Endothelial cell of umbilical vein (primary cell): ENCODE results near the gene DYNLL2. TPM values are rescaled to one million over a fixed set of nuclear protein-coding genes. Genes with fewer than 3 reads are reported as not detected.

ENCODE experiments used
- BruUV-seq: library from RNA; stranded (reverse); fragments of 400-500 nt; replicated peaks from 2 replicates; lab custom pipeline; 2021; lab: Mats Ljungman, UMichigan
- CTCF ChIA-PET: fragments of 300-600, 350-600 bp; sonication (Branson Sonifier 250); formaldehyde crosslinking; loops from one replicate; lab custom pipeline; 2021; ENCODE audit warnings: antibody characterized with exemption, inconsistent platforms; lab: Charles Lee
- POLR2A ChIA-PET: fragments of 300-600, 350-600 bp; sonication (Branson Sonifier 250); formaldehyde crosslinking; loops from one replicate; lab custom pipeline; 2021; ENCODE audit warnings: antibody characterized with exemption, inconsistent platforms; lab: Charles Lee
- DNase-seq: peaks from one replicate; pipeline ENCODE4 v3.0.0-alpha.2; 2011; ENCODE audit warnings: low read depth, low spot score
- FAIRE-seq: peaks from 2 replicates; lab custom pipeline; 2011; peaks lifted over from hg19 to GRCh38; lab: Jason Lieb, UNC
- H2AFZ ChIP-seq: 2 replicates; pipeline ENCODE4 v1.6.0; 2012; ENCODE audit warnings: low read depth, low read length, control low read depth, inconsistent platforms
- H3K27ac ChIP-seq: 2 replicates; pipeline ENCODE4 v1.5.1; 2011; ENCODE audit warnings: low read depth, mild to moderate bottlenecking, control low read depth, low read length, moderate library complexity; ENCODE audit not compliant: insufficient read depth
- H3K27me3 ChIP-seq, 2 experiments: 2 replicates each; pipeline versions ENCODE4 v1.6.0 to v1.6.1; 2011; ENCODE audit warnings: low read length in 2 of 2, mixed read lengths in 1 of 2; ENCODE audit not compliant: control insufficient read depth in 2 of 2, insufficient read depth in 2 of 2
- H3K36me3 ChIP-seq, 2 experiments: 2 replicates in 1 of 2; 3 replicates in 1 of 2; pipeline ENCODE4 v1.5.1; 2011; ENCODE audit warnings: low read length in 2 of 2, mild to moderate bottlenecking in 1 of 2, moderate library complexity in 1 of 2; ENCODE audit not compliant: control insufficient read depth in 2 of 2, insufficient read depth in 2 of 2; ENCODE audit errors: extremely low read depth in 1 of 2
- H3K4me1 ChIP-seq: 3 replicates; pipeline ENCODE4 v1.5.1; 2011; ENCODE audit warnings: mild to moderate bottlenecking, low read length; ENCODE audit not compliant: control insufficient read depth, insufficient read depth; ENCODE audit errors: extremely low read depth
- H3K4me2 ChIP-seq: 2 replicates; pipeline ENCODE4 v1.6.1; 2011; ENCODE audit warnings: low read length, control low read depth, mixed read lengths; ENCODE audit not compliant: insufficient read depth
- H3K4me3 ChIP-seq, 3 experiments: fragments of 200-600 bp in 1 of 3; sonication (generic), shearing (Covaris generic) in 1 of 3; replicated peaks in 1 of 3; 2 replicates each; pipeline ENCODE4 v1.5.1; 2011 to 2016; ENCODE audit warnings: control low read depth in 3 of 3, low read length in 3 of 3, mild to moderate bottlenecking in 2 of 3, inconsistent platforms in 1 of 3, low read depth in 1 of 3, moderate library complexity in 1 of 3; ENCODE audit not compliant: insufficient read depth in 1 of 3
- H3K79me2 ChIP-seq: 2 replicates; pipeline ENCODE4 v1.6.0; 2012; ENCODE audit warnings: low read length, inconsistent platforms; ENCODE audit not compliant: control insufficient read depth, insufficient read depth
- H3K9ac ChIP-seq: replicated peaks from 2 replicates; pipeline ENCODE3; 2011; ENCODE audit warnings: low read length, control low read depth; ENCODE audit not compliant: insufficient read depth; ENCODE audit errors: extremely low read depth
- H3K9me1 ChIP-seq: replicated peaks from 3 replicates; pipeline ENCODE4 v1.6.0; 2011; ENCODE audit warnings: mild to moderate bottlenecking, low read length; ENCODE audit not compliant: control insufficient read depth, insufficient read depth; ENCODE audit errors: extremely low read depth
- H3K9me3 ChIP-seq: replicated peaks from 2 replicates; pipeline ENCODE4 v1.5.1; 2012; ENCODE audit warnings: low read length, inconsistent platforms; ENCODE audit not compliant: control insufficient read depth, insufficient read depth
- H4K20me1 ChIP-seq: replicated peaks from 2 replicates; pipeline ENCODE3; 2011; ENCODE audit warnings: mild to moderate bottlenecking, low read length; ENCODE audit not compliant: control insufficient read depth, insufficient read depth; ENCODE audit errors: extremely low read depth
- EZH2 ChIP-seq: IDR thresholded peaks from 2 replicates; pipeline ENCODE4 v1.6.1; 2012; ENCODE audit warnings: borderline replicate concordance, low read depth, mild to moderate bottlenecking, moderate library complexity, low read length, inconsistent platforms; ENCODE audit not compliant: severe bottlenecking
- FOS ChIP-seq: IDR thresholded peaks from 2 replicates; pipeline ENCODE4 v1.6.1; 2011; ENCODE audit warnings: mild to moderate bottlenecking, low read length, moderate library complexity, borderline replicate concordance; ENCODE audit not compliant: insufficient read depth
- GATA2 ChIP-seq: IDR thresholded peaks from 2 replicates; pipeline ENCODE4 v1.7.0; 2011; ENCODE audit warnings: low read depth, mild to moderate bottlenecking, moderate library complexity, mixed read lengths, low read length; ENCODE audit not compliant: insufficient read length, insufficient read depth
- JUN ChIP-seq: IDR thresholded peaks from 2 replicates; pipeline ENCODE4 v1.6.1; 2011; ENCODE audit warnings: borderline replicate concordance, low read depth; ENCODE audit not compliant: insufficient read length, insufficient read depth
- MAX ChIP-seq: IDR thresholded peaks from 2 replicates; pipeline ENCODE4 v1.6.1; 2011; ENCODE audit not compliant: insufficient read depth, insufficient read length
- MYC ChIP-seq: IDR thresholded peaks from one replicate; pipeline ENCODE4 v1.6.1; 2011; ENCODE audit warnings: mild to moderate bottlenecking, low read depth, low read length
- POLR2A ChIP-seq: IDR thresholded peaks from 2 replicates; pipeline ENCODE4 v1.6.1; 2012; ENCODE audit warnings: low read depth, mild to moderate bottlenecking, control low read depth, low read length
- POLR2AphosphoS5 ChIP-seq: IDR thresholded peaks from 2 replicates; pipeline ENCODE4 v1.6.1; 2012; ENCODE audit warnings: low read depth, mild to moderate bottlenecking, control low read depth, low read length, moderate library complexity; ENCODE audit not compliant: insufficient read depth
- dilution Hi-C: fragments of 300-500 bp; cut with MboI; formaldehyde crosslinking; loops from one replicate; pipeline ENCODE4 v1.15.0; 2019; ENCODE audit warnings: low sequenced_read_pairs; ENCODE audit not compliant: extremely low pct_ligation_motif_present
- intact Hi-C: fragments of 100-400 bp; cut with micrococcal nuclease; formaldehyde crosslinking; loops from one replicate; pipeline ENCODE4 v1.10.0; 2022
- polyA plus RNA-seq, 4 experiments: library from polyadenylated mRNA; depleted of rRNA in 3 of 4; stranded (reverse) in 3 of 4; unstranded in 1 of 4; fragments of >200 nt; gene quantifications; 2 replicates each; pipeline versions ENCODE4 v1.2.1 to v1.2.3, GENCODE V29; 2011 to 2012; ENCODE audit warnings: missing spikeins in 1 of 4
- total RNA-seq: library from RNA; stranded (reverse); gene quantifications from 2 replicates; pipeline ENCODE4 v1.2.3, GENCODE V29; 2021
- TF ChIP-seq, protein P1 (sequence below), 2 donors: IDR thresholded peaks; 1 replicate in 1 of 2; 2 replicates in 1 of 2; pipeline ENCODE4 v1.5.1; 2011; ENCODE audit warnings: low read length in 2 of 2, mild to moderate bottlenecking in 2 of 2, moderate library complexity in 2 of 2, control low read depth in 1 of 2, inconsistent platforms in 1 of 2, low read depth in 1 of 2; ENCODE audit not compliant: insufficient read depth in 1 of 2; ENCODE audit errors: extremely low read depth in 1 of 2

DYNLL2 gene
- total and polyA plus RNA-seq, 2 donors (not counting 3 experiments of a cell fraction or from before 2014, with no cell fraction given), result 7.4 to 19.0 TPM

DNA sequence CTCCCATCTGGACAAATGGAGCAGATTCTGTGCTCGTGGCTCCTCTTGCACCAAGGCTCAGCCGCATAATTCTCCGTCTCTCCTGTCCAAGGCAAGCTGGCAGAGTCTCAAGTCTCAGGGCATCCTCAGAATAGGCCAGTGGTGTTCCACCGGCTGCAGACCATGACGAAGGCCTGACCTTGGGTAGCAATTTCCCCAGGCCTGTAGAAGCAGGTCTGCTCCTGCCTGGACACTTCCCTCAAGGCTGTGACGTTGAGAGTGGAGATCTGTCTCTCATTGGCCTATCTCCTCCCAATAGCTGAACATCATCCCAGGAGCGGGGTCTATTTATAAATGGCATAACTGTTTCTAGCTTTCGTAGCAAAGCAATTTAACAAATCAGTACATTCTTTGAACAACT lies 42.8 kb upstream of the DYNLL2 start:
- DNase-seq, result no peak
- TF ChIP-seq, protein P1, sequence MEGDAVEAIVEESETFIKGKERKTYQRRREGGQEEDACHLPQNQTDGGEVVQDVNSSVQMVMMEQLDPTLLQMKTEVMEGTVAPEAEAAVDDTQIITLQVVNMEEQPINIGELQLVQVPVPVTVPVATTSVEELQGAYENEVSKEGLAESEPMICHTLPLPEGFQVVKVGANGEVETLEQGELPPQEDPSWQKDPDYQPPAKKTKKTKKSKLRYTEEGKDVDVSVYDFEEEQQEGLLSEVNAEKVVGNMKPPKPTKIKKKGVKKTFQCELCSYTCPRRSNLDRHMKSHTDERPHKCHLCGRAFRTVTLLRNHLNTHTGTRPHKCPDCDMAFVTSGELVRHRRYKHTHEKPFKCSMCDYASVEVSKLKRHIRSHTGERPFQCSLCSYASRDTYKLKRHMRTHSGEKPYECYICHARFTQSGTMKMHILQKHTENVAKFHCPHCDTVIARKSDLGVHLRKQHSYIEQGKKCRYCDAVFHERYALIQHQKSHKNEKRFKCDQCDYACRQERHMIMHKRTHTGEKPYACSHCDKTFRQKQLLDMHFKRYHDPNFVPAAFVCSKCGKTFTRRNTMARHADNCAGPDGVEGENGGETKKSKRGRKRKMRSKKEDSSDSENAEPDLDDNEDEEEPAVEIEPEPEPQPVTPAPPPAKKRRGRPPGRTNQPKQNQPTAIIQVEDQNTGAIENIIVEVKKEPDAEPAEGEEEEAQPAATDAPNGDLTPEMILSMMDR (IDR thresholded peaks at IDR 0.05; ENCODE audit: extremely low read depth in 1 of 2, insufficient read depth in 1 of 2, low read depth in 1 of 2, low read length in 2 of 2), result no peak
- TF ChIP-seq JUN, result no peak
- TF ChIP-seq POLR2A, result no peak
- no peak for TF ChIP-seq GATA2
- TF ChIP-seq MYC, result no peak
- TF ChIP-seq POLR2AphosphoS5, result no peak
- TF ChIP-seq FOS, result no peak
- no peak for TF ChIP-seq MAX
- TF ChIP-seq EZH2, result no peak
- FAIRE-seq, result no peak
- H3K27ac ChIP-seq, result no peak overlapping the region
- no peaks in the 10 kb centered on the region for H3K9me3 ChIP-seq
- no peak overlapping the region for H3K4me3 ChIP-seq
- ChIA-PET CTCF (no interaction called here), POLR2A (no interaction called here)
- intact Hi-C loops (no loop called here), dilution Hi-C loops (no loop called here)
- H3K36me3 ChIP-seq, result no peaks in the 10 kb centered on the region
- no peaks in the 10 kb centered on the region for H3K9me1 ChIP-seq
- H3K79me2 ChIP-seq, result no peaks in the 10 kb centered on the region
- H3K9ac ChIP-seq, result no peak overlapping the region
- peaks cover 7 to 14% of the 10 kb centered on the region in 2 experiments for H3K27me3 ChIP-seq
- BruUV-seq, result no TSS peak
- no peaks in the 10 kb centered on the region for H3K4me1 ChIP-seq
- H3K4me2 ChIP-seq, result no peak overlapping the region
- H4K20me1 ChIP-seq, result no peaks in the 10 kb centered on the region
- no peak overlapping the region for H2AFZ ChIP-seq
